ENCODE results near the gene HOXC6.

The HOXC6 gene

GRCh38 chr12:54001283-54002187 lies 26.7 kb upstream of the HOXC6 start:
- DNase-seq (ENCODE audit: low read depth in 2 of 2, low spot score in 1 of 2), result no peak

- no peak for DNase-seq (ENCODE audit: low read depth in 2 of 2, low spot score in 1 of 2)
Observed at GRCh38 chr12:54002278-54002914, 25.8 kb upstream of the HOXC6 start.

- no peak for DNase-seq (ENCODE audit: low read depth in 2 of 2, low spot score in 1 of 2)
Observed at GRCh38 chr12:54002915-54003389, 25.3 kb upstream of the HOXC6 start.

GRCh38 chr12:54003625-54004024 lies 24.6 kb upstream of the HOXC6 start:
- no peak for DNase-seq (ENCODE audit: low read depth in 2 of 2, low spot score in 1 of 2)

- DNase-seq (ENCODE audit: low read depth in 2 of 2, low spot score in 1 of 2), result no peak
Observed at GRCh38 chr12:54004063-54004840, 24.0 kb upstream of the HOXC6 start.

- no peak for DNase-seq (ENCODE audit: low read depth in 2 of 2, low spot score in 1 of 2)
Observed at GRCh38 chr12:54004841-54005530, 23.3 kb upstream of the HOXC6 start.

GRCh38 chr12:54005531-54005852 lies 22.7 kb upstream of the HOXC6 start:
- DNase-seq (ENCODE audit: low read depth in 2 of 2, low spot score in 1 of 2), result no peak

GRCh38 chr12:54005853-54006558 lies 22.2 kb upstream of the HOXC6 start:
- DNase-seq (ENCODE audit: low read depth in 2 of 2, low spot score in 1 of 2), result peak; percentile 74 to 78

- no peak for DNase-seq (ENCODE audit: low read depth in 2 of 2, low spot score in 1 of 2)
Observed at GRCh38 chr12:54006559-54007220, 21.6 kb upstream of the HOXC6 start.

- DNase-seq (ENCODE audit: low read depth in 2 of 2, low spot score in 1 of 2), result no peak
Observed at GRCh38 chr12:54007538-54008259, 20.5 kb upstream of the HOXC6 start.

- DNase-seq (ENCODE audit: low read depth in 2 of 2, low spot score in 1 of 2), result no peak
Observed at GRCh38 chr12:54008260-54008552, 20.0 kb upstream of the HOXC6 start.

- no peak for DNase-seq (ENCODE audit: low read depth in 2 of 2, low spot score in 1 of 2)
Observed at GRCh38 chr12:54009171-54010052, 18.8 kb upstream of the HOXC6 start.

- no peak for DNase-seq (ENCODE audit: low read depth in 2 of 2, low spot score in 1 of 2)
Observed at GRCh38 chr12:54010053-54010971, 17.9 kb upstream of the HOXC6 start.

- no peak for DNase-seq (ENCODE audit: low read depth in 2 of 2, low spot score in 1 of 2)
Observed at GRCh38 chr12:54010972-54011664, 17.1 kb upstream of the HOXC6 start.

GRCh38 chr12:54011665-54012532 lies 16.3 kb upstream of the HOXC6 start:
- no peak for DNase-seq (ENCODE audit: low read depth in 2 of 2, low spot score in 1 of 2)
